Measurements from ENCODE around the gene KRTAP5-4. TPM values are rescaled to one million over a fixed set of nuclear protein-coding genes. Genes with fewer than 3 reads are reported as not detected.

KRTAP5-4 gene
- total RNA-seq, 1 experiment from 2014 or later, result not detected

DNA sequence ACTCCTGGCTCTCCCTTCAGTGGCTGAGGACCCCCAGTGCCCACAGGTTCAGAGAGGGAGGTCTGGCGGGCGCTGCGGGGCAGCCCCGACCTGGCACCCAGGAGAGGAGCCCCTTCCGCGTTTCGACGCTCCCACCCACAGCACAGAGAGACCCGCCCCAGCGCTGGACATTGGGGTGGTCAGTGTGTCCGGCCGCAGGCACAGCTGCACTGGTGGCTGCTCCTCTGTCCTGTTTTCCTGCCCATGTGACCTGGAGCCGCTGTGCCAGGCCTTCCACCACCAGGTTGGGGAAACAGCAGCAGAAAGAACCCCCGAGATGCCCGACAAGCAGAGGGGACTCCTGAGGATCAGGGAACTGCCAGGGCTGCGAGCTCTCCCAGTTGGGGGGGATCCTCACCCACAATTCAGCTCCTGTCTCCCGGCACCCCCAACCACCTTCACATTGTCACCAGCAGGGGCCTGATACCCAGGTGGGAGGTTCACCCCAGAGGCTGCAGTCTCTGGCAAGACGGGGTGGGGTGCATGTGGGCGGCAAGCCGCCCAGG, 21.3 kb upstream of the KRTAP5-4 start:
- no peak for DNase-seq (ENCODE audit: low read depth, low spot score)
- in situ Hi-C loops (cut with HindIII; ENCODE audit: low pct_unique_long_range_greater_than_20kb, low sequenced_read_pairs), result no loop called here

DNA sequence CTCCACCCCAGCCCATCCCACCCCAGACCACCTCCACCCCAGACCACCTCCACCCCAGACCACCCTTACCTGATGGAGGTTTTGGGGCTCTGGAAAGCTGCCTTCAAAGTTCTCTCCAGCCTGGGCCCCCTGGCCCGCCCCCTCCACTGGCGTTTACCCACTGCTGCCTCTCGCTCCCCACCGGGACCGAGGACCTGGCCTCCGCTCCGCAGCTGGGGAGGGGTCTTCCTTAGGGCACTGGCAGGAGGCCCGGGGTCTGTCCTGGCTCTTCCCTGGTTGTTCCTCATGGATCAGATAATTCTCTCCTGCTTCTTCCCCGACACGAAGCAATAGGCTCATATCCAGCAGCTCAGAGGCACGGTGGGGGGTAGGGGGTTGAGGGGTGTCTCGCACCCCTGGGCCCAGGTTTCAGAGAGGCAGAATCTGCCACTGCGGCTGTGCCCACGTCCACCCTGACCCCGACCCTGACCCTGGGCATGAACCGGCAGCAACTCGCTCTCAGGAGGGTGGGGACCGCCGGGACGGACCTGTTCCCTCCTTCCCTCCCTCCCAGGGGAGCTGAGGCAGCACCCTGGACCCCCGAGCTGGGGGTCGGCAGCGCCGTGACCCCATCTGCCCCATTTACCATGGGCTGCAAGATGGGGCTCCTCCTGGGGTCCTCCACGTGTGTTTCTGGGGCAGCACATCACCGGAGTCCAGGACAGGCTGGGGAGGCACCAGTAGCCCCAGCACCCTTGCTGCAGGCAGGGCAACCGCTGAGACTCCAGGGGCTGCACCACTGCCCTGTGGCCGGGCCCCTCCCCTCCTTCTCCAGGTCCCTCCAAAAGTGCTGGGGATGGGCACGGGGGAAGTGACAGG, 20.6 kb upstream of the KRTAP5-4 start:
- no peak for DNase-seq (ENCODE audit: low read depth, low spot score)
- in situ Hi-C loops (cut with HindIII; ENCODE audit: low pct_unique_long_range_greater_than_20kb, low sequenced_read_pairs), result no loop called here

DNA sequence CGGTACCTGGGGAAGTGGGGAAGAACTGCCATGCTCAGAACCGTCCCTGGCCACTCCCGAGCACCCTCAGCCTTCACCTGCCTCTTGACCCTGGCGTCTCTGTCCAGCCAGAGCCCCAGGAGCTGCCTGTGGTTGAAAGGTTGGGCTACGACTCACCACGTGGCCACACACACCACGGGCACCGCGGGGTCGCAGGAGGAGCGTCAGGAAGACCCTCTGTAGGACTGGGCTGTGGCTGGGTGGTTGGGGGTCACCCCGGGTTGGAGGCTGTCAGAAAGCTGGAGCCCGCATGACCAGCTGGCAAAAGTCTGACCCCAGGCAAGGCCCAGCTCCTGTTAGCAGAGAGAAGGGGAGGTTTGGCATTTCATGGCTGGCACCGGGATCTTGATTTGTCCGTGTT, 19.2 kb upstream of the KRTAP5-4 start:
- DNase-seq (ENCODE audit: low read depth, low spot score), result no peak
- in situ Hi-C loops (cut with HindIII; ENCODE audit: low pct_unique_long_range_greater_than_20kb, low sequenced_read_pairs), result no loop called here

DNA sequence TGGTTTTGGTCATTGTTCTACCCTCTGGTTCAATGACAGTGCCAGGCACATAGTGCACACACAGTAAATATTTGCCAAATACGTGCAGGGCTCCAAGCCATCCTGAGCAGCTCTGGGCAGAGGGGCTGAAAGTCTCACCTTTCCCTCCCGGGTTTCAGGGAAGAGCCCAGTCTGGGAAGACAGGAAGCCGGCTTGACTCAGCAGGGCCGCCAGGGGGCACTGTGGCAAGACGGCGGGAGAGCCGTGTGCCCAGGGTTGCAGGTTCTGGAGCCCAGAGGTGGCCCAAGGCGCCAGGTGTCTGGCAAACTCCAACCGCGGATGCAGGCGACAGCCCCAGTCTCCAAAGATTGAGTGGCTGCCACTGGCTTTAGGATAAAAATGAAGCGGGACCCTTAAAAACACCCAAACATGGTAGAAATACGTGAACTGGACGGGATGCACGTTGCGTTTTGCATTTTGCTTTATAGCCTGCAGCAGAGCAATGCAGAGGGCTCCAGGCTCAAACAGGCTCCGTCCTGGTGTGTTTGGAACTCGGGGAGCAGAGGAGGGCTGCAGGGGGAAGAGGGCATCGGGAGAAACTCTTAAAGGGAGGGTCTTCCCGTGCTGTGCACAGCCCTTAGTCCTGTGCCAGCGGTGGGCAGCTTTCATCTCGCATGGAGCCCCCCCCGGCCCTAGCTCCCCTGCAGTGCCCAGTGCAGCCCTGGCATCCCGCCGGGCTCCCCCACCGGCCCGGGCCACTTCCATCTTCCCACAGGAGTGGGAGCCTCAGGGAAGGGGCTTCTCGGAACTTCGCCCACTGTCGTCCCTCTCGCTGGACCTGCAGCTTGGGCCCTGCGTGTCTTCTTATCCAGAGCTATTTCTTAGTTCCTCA, 18.4 kb upstream of the KRTAP5-4 start:
- peak; percentile 50 for DNase-seq (ENCODE audit: low read depth, low spot score)
- in situ Hi-C loops (cut with HindIII; ENCODE audit: low pct_unique_long_range_greater_than_20kb, low sequenced_read_pairs), result no loop called here

DNA sequence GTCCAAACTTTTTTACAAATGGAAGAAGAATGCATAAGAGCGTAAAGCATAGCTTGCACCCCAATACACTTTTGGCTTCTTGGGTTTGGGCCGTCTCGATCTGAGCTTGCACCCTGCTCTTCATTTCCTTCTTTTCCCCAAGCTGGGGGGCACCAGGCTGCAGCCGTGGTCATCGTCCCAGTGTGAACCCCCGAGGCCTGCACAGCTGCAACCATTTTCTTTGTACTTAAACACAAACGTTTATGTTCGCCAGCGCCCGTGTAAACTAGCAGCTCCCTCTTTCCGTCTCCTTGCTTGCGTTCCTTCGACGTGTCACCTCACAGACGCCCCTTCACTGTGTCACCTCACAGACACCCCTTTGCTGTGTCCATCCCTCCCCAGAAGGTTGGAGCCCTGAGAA, 17.7 kb upstream of the KRTAP5-4 start:
- in situ Hi-C loops (cut with HindIII; ENCODE audit: low pct_unique_long_range_greater_than_20kb, low sequenced_read_pairs), result no loop called here

DNA sequence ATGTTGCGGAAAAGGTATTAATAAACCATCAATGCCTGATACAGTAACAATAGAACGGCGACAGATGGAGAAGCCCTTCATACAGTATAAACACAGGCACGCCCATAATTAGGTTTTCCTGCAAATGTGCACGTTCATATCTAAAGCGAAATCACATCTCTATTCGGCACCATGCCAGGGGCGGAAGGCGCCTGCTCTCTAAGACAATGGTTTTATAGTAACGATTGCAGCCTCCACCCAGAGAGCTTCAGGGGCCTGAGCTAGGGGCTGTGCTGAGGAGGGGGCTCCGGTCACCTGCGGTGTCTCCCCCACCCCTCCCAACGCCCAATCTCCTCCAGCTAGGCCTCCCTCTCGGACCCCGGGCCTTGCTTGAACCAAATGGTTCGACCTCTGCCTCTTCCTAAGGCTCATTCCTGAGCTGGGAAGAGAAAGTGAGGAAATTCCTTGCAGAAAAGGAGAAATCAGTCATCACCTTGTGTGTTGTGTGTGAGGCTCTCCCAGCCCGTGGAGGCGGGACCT, 17.2 kb upstream of the KRTAP5-4 start:
- in situ Hi-C loops (cut with HindIII; ENCODE audit: low pct_unique_long_range_greater_than_20kb, low sequenced_read_pairs), result no loop called here
- DNase-seq (ENCODE audit: low read depth, low spot score), result no peak

More for the DNA sequence above, 17.7 kb upstream of the KRTAP5-4 start:
- no peak for DNase-seq (ENCODE audit: low read depth, low spot score)

DNA sequence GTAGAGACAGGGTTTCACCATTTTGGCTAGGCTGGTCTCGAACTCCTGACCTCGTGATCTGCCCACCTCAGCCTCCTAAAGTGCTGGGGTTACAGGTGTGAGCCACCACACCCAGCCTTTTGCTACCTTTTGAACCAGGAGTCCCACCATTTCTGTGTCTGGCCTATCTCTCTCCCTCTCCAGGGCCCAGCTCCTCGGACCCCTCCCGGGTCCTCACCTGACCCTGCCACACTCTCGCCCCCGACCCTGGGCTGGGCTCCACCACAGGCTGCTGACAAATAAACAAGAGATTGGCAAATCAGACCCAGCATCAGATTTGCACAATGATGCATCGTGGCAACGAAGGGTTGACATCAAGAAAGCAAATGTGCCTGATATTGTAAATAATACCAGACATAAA, 16.4 kb upstream of the KRTAP5-4 start:
- in situ Hi-C loops (cut with HindIII; ENCODE audit: low pct_unique_long_range_greater_than_20kb, low sequenced_read_pairs), result no loop called here
- DNase-seq (ENCODE audit: low read depth, low spot score), result no peak

DNA sequence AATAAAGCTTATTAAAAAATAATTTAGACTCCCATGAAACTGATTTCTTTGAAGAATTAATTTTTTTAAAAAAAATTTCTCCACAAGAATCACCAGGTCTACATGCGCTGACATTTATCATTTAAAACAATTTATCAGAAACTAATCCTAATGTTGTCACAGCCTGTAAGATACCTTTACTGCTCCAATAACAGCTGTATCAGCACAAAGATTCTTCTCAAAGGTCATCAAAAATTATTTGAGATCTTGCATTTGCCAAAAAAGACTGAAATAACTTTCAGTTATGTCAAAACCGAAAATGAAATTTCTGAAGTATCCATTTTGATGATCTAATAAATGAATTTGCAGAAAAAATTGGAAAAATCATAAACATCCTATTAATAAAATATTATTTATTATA, 15.7 kb upstream of the KRTAP5-4 start:
- DNase-seq (ENCODE audit: low read depth, low spot score), result no peak
- in situ Hi-C loops (cut with HindIII; ENCODE audit: low pct_unique_long_range_greater_than_20kb, low sequenced_read_pairs), result no loop called here

DNA sequence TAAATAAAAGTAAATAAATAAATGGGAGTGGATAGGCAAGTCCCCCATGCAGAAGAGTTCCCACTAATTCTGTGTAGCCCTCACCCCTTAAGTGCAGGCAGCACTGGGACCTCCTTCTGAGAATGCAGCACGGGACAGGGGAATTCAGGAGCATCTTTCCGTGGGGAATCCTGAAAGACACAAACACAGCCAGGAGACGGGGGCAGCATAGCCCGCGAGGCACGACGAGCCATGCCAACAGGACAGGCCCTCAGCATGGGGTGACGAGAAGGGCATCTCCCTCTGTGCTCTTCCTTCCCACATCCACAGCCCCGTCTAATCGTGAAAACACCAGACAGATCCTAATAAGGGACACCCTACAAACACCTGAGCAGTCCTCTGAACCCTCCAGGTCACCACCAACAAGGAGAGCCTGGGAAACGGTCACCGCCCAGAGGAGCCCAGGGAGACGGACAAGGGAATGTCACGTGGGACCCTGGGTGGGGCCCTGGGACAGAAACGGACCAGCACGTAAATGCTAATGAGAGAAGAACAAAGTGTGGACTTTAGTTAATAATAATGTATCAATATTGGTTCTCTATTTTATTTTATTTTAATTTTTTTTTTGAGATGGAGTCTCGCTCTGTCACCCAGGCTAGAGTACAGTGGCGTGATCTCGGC, 14.5 kb upstream of the KRTAP5-4 start:
- in situ Hi-C loops (cut with HindIII; ENCODE audit: low pct_unique_long_range_greater_than_20kb, low sequenced_read_pairs), result no loop called here
- no peak for DNase-seq (ENCODE audit: low read depth, low spot score)

DNA sequence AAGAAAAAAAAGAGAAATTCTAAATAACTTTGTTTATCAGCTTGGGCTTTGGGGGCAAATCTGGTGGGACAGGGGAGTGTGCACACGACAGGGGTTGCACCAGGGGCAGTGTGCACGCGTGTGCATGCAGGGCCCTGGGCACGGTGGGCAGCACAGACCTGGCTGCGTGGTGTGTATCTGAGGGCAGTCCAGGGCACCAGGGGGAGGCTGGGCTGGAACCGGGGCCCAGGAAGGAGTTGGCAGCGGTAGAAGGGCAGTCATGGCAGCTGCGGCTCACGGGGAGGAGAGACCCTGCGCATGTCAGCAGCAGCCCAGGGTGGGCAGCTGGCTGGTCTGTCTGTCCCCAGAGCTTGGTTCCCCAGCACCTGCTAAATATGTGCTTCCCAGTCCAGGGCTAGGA, 11.9 kb upstream of the KRTAP5-4 start:
- in situ Hi-C loops (cut with HindIII; ENCODE audit: low pct_unique_long_range_greater_than_20kb, low sequenced_read_pairs), result no loop called here
- DNase-seq (ENCODE audit: low read depth, low spot score), result no peak

DNA sequence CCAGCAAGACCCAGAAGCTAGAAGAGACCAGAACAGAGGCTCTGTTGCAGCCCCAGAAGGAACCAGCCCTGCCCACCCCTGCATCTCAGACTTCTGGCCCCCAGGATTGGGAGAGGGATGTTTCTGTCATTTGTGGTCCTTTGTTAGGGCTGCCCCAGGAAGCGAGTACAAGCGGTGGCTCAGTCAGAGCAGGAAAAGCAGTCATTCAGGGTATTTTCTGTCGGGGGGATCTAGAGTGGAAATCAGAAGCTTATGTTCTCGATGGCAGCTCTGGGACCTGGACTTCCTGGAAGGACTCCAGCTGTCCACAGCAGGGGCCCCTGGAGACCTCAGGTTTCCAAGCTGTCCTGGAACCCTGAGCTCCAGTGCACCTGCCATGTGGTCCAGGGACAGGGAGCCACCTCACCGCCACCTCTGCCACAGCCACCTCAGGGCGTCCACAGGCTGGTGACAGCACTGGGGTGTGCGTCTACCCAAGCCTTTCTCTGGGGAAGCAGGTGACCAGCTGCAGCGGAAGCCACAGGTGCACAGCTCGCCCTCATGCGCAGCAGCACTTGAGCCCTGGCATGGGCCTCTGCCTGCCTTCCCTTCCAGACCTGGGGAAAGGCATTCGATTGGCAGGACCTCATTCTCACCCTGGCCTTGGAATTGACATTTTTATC, 10.2 kb upstream of the KRTAP5-4 start:
- no peak for DNase-seq (ENCODE audit: low read depth, low spot score)
- in situ Hi-C loops (cut with HindIII; ENCODE audit: low pct_unique_long_range_greater_than_20kb, low sequenced_read_pairs), result no loop called here

DNA sequence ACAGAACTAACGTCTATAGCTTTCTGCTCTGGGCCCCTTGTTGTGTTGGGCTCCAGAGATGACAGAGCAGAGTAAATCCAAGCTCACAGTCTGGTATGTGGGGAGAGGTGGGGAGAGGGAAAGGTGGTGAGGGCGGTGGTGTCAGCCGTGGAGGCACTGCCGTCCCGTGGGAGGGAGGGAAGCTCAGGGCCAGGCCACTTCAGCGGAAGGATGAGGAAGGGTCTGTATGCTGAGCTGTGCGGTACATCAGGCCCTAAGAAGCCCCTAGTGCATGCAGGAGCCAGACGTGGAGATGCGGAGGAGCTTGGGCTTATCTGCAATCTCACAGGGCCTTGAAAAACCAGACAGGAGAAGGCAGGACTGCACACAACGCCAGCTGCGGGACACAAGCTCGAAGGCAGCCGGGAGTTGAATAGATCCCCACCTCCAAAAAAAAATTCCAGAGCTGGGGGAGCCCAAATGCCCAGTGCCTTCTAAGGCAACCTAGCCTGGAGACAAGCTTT, 9.2 kb upstream of the KRTAP5-4 start:
- in situ Hi-C loops (cut with HindIII; ENCODE audit: low pct_unique_long_range_greater_than_20kb, low sequenced_read_pairs), result no loop called here
- DNase-seq (ENCODE audit: low read depth, low spot score), result no peak

DNA sequence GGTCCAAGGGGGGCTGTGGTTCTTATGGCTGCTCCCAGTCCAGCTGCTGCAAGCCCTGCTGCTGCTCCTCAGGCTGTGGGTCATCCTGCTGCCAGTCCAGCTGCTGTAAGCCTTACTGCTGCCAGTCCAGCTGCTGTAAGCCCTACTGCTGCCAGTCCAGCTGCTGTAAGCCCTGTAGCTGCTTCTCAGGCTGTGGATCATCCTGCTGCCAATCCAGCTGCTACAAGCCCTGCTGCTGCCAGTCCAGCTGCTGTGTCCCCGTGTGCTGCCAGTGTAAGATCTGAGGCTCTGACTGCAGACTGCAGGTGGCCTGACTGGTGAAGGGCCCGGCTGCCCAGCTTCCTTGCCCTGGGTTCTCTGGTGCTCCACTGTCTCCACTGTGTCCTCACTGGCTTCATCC, 8.3 kb upstream of the KRTAP5-4 start:
- DNase-seq (ENCODE audit: low read depth, low spot score), result no peak
- in situ Hi-C loops (cut with HindIII; ENCODE audit: low pct_unique_long_range_greater_than_20kb, low sequenced_read_pairs), result no loop called here

DNA sequence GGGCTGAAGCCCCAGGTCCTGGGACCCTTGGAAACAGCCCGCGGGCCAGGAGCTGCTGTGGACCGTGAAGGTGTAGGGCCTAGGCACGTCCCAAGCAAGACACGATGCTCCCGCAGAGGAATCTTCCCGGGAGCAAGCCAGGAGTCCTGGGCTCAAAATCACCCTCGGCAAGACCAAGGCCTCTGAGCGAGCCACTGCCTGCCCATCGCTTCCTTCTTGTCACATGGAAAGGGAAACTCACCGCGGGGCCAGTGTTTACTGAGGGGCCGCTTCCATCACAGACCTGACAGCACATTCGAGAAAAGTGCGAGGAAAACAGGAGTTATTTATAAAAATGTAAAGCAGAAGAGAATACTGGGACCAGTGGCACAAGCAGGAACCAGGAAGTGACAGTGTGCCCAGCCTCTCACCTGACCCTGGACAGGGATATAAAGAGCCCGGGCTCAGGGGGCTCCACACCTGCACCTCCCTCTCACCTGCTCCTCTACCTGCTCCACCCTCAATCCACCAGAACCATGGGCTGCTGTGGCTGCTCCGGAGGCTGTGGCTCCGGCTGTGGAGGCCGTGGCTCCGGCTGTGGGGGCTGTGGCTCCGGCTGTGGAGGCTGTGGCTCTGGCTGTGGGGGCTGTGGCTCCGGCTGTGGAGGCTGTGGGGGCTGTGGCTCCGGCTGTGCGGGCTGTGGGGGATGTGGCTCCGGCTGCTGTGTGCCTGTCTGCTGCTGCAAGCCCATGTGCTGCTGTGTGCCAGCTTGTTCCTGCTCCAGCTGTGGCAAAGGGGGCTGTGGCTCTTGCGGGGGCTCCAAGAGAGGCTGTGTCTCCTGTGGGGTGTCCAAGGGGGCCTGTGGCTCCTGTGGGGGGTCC, 7.6 kb upstream of the KRTAP5-4 start, which contains the start of gene KRTAP5-5:
KRTAP5-5 (plus strand) TSS at position 450 of the 860 bp plus-strand sequence; CDS start at position 516, 66 bp downstream.
- in situ Hi-C loops (cut with HindIII; ENCODE audit: low pct_unique_long_range_greater_than_20kb, low sequenced_read_pairs), result no loop called here
- DNase-seq (ENCODE audit: low read depth, low spot score), result no peak

DNA sequence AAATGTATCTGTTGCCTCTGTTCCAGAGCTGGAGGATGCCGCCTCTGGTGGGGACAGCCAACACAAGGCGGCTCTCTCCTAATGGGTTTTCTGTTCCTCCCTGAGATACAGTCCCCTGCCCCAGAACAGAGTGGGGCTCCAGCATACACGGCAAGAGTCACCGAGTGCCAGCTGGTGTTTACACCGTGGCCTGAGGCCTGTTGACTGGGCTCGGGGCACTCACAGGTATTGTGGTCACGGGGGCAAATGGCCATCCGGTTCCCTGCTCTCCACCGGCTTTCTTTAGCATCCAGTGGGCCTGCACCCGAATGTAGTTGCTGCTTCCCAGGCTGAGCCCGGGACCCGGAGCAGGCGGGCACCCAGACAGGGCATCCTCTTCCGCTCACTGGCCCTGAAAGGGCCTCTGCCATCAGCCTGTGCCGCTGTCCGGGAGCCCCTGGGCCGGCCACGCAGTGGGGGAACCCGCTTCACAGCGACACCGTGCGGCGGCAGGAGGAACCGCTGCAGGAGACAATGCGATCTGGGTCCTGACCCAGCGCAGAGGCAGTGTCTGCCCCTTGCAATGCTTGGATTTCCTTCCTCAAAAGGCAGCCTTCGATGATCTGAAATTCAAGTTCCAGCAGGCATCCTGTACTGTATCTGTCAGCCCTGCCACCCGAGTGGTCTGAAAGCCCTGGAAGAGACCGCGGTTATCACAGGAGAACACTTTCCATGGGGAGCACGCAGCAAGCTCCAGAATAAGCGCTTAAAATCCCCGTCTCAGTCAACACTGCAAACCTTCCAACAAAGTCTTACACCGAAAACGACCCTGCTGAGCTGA, 6.8 kb upstream of the KRTAP5-4 start:
- DNase-seq (ENCODE audit: low read depth, low spot score), result peak; percentile 53
- in situ Hi-C loops (cut with HindIII; ENCODE audit: low pct_unique_long_range_greater_than_20kb, low sequenced_read_pairs), result no loop called here

Data from SK-MEL-5 (cell line).